ENCODE measurements around the gene CDR2.

CDR2 gene

DNA sequence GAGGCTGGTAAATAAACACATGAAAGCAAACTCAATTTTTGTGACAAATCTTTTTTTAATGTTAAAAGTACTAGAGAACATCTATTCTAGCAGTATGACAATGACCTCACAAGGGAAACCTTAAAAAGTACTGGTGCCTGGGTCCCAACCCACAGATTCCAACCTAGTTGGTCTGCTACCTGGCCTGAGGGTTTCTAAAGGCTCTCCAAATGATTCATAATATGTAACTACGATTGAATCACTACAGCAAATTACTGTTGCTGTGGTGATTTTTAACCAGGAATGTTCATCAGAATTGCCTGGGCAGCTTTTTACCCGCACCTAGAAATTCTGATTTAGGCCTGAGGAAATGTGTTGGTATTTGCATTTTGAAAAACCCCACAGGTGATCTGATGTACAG, 26.1 kb downstream of the CDR2 start:
- no peak for DNase-seq

DNA sequence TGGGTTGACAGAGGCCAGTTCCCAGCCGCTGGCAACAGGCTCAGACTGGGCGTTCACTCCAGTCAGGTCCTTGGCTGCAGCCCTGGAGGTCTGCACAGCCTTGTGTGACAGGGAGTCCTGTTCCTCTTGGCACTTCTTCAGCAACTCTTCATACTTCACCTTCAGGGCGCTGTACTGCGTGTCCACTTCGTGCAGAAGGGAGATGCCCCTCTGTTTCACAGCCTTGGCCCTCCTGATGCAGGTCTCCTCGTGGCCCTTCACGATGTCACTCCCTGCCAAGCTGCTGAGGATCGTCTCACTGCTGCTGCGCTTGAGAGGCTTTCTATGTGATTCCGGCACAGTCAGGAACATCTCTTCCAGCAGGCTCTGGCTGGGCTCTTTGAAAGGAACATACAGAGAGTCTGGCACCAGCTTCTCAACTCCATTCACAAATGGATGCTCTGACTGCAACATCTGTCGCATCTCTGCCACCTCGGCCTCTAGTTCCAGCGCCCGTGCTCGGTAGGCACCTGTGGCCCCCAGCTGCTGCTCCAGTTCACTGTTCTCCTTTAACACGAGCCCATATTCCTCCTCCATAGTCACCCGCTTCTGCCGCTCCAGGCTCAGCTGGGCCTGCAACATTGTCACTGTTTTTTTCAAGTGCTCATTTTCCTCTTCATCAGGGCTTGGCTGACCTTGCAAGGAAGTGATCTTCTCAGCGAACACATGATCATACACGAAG, 27.2 kb downstream of the CDR2 start:
- no peak for DNase-seq

DNA sequence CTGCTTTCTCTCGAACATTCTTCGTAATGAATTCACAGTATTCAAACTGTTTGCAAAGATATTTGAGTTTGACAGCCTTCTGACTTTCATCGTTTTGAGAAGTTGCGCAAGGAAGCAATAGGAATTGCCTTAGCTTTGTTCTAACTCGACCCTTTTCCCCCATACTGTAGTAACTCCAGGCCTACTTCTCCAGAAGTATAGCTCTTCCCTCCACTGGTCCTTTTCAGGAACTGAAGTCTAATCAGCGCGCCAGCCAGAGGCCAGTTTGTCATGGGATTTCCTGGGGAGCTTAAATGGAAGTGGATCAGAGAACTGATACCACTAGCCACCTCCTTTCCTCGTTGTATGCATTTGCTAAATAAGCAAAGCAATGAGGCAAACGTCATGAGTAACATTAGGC, 27.9 kb downstream of the CDR2 start:
- DNase-seq = no peak

DNA sequence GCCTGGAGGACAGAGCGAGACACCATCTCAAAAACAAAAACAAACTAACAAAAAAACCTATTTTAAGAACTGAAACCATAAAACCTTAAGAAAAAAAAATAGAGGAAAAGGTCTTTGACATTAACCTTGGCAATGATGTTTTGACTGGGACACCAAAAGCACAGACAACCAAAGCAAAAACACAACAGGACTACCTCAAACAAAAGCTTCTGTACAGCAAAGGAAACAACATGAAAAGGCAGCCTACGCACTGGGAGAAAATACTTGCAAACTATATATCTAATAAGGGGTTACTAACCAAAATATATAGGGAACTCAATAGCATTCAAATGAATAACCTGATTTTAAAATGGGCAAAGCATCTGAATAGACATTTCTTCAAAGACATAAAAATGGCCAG, 32.3 kb downstream of the CDR2 start:
- DNase-seq = no peak

DNA sequence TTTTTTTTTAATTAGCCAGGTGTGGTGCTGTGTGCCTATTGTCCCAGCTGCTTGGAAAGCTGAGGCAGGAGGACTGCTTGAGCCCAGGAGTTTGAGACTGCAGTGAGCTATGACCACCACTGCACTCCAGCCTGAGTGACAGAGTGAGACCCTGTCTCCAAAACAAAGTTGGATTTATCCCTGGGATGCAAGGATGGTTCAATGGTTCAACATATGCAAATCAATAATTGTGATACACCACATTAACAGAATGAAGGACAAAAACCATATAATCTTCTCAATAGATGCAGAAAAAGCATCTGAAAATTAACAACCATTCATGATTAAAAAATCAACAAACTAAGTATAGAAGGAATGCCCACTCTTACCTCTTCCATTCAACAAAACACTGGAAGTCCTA, 33.5 kb downstream of the CDR2 start:
- no peak for DNase-seq

DNA sequence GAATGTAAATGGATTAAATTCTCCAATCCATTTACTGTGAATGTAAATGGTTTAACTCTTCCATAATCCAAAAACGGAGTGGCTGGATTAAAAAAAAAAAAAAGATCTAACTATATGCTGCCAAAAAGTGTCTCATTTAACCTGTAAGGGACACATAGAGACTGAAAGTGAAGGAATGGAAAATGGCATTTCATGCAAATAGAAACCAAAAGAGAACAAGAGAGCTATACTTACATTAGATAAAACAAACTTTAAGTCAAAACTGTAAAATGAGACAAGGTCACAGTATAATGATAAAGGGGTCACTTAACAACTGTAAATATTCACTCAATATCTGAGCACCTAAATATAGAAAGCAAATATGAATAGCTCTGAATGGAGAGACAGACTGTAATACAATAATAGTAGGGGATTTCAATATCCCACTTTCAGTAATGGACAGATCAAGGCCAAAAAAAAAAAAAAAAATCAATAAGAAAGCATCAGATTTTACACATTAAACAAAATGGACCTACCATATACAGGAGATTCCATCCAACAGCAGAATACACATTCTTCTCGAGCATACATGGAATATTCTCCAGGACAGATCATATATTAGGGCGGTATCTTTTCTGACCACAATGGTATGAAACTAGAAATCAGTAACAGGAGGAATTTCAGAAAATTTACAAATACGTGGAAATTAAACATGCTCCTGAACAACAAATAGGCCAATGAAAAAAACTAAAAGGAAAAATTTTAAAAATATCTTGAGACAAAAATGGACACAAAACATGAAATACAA, 36.4 kb downstream of the CDR2 start:
- no peak for DNase-seq

DNA sequence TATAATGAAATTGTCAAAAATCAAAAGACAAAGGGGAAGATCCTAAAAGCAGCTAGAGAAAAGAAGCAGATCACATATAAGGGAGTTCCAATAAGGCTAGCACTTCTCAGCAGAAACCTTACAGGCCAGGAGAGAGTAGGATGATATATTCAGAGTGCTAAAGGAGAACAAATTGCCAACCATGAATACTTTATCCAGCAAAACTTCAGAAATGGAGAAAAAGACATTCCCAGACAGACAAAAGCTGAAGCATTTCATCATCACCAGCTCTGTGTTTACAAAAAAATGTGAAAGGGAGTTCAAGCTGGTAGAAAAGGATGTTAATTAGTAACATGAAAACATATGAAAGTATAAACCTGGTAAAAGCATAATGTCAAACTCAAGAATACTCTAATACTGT, 37.4 kb downstream of the CDR2 start:
- no peak for DNase-seq

DNA sequence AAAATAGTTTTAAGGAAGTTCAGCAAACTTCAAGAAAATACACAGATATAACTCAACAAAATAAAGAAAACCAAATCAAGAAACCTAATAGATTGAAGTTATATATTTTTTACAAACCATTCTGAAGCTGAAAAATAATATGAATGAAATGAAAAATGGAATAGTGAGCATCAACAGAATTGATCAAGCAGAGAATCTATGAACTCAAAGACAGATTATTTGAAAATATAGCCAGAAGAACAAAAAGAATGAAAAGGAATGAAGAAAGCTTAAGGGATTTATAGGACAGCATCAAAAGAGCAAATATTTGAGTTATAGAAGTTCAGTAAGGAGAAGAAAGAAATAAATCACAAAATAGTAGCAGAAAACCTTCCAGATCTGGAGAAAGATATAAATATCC, 37.8 kb downstream of the CDR2 start:
- DNase-seq = no peak

DNA sequence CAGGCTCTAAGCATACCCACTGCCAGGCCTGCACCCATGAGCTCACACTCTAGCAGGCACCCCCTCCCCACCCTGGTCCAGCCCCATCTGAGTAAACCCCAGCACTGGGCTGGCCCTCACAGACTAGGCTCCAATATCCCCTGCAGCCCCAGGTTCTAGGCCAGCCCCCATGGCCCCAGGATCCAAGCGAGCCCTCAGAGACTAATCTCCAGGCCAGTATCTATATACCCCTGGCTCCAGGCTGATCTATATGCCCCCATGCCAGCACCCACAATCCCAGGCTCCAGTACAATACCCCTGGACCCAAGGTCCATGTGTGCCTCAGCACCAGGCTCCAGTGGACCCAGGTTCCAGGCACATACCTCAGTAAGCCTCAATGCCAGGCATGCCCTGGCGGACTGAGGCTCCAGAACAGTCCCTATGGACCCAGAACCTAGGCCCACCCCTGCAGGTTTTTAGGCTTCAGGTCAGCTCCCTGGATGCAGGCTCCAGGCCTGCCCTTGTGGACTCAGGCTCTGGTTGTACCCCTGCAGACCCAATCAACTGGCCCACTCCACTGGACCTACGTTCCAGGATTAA, 38.7 kb downstream of the CDR2 start:
- DNase-seq = no peak

DNA sequence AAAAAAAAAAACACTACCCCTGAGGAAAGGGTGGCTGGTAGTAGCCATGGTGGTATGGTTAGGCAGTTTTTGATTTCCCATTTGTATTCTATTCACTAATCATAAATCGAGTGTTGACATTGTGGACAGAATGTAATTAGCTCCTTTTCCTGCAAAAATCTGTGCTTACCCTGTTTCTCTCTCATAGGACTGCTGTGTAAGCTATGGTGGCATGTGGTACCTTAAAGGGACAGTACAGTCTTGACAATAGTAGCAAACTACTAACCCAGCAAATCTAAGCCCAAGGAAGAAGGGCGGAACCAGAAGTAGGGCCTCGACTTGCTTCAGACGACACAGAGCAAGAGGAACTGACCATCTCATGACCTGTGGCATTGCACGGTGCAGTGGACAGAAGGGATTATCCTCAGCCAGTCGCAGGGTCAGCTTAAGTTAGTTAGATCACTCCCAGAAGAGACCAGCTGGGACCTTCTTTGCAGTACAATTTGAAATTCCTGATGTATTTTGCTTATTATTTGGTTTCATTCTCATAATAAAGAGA, 40.9 kb downstream of the CDR2 start:
- no peak for DNase-seq

DNA sequence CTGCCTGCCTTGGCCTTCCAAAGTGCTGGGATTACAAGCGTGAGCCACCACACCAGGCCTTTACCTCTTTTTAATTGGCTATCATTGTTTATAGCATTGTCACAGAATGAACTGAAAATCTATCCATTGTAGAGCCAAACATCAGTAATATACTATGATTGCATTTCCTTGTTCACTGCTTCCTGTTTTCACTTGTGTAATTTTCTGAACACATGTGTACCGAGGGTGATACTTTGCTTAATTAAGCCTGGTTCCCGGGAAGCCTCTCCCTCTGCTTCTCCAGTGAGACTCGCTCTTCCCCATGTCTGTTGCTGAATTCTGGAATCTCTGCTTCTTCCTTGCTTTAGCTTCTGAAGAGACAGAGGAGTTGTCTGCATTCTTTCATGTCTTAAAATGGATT, 44.1 kb downstream of the CDR2 start:
- DNase-seq = no peak

DNA sequence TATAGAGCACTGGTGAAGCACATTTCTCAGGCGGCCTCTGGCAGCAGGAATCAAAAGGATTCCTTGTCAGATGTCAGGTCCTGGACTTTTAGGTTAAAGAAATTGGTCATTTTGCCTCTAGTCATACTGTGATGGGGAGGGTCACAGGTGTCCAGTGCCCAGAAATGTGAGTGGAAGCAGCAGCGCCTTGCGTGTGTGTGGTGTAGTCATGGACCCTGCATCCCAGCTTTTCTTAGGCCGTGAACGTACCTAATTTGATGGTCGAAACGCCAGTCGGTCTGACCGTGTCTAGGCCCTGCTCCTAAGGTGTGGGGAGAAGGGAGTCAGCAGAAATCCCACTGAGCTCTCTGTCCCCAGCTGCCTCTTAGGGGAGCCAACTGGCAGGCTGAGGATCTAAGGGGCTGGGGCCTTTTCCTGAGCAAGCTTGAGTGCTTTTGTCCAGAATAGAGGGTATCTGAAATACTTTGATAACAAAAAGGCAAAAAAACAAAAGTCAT, 45.2 kb downstream of the CDR2 start:
- DNase-seq = no peak

DNA sequence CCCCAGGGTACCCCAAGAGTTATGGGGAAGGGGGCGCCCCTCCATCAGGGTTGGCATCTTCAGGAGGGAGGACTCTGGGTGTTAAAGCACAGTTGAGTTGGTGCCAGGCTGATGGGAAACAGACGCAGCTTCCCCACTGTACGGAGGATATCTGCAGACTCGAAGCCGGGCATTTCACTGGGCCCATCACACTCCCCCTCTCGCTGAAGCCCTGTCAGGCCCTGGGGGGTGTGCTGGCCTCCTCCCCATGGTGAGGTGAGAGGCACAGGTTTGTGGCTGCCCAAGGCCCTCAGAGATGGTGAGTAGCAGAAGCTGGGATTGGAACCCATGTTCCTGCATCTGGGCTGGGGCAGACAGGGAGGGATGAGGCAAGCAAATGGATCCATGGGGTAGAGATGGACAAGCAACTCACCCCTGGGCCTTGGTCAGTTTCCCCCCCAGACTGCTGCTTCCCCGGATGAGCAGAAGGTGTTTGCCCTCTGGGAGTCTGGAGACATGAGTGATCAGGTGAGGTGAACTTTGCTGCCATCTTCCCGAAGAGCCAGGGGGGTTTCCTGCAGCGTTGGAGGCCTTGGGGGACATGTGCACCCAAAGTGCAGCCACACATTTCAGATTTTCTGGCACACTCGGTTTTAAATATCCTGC, 46.2 kb downstream of the CDR2 start:
- DNase-seq = no peak

DNA sequence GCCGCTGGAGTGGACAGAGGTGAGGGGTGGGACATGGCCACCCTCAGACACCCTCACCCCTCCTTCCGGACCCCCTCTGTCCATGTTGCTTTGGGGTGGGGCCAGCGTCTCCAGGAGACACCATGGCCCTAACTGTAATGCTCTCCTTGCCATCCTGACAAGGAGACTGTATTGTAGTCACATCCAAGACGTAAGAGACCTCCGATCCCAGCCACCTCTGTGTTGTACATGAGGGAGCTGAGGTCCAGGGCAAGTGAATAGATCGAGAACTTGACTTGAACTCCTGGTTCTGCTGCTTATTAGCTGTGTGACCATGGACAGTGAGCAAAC, 47.0 kb downstream of the CDR2 start:
- no peak for DNase-seq

DNA sequence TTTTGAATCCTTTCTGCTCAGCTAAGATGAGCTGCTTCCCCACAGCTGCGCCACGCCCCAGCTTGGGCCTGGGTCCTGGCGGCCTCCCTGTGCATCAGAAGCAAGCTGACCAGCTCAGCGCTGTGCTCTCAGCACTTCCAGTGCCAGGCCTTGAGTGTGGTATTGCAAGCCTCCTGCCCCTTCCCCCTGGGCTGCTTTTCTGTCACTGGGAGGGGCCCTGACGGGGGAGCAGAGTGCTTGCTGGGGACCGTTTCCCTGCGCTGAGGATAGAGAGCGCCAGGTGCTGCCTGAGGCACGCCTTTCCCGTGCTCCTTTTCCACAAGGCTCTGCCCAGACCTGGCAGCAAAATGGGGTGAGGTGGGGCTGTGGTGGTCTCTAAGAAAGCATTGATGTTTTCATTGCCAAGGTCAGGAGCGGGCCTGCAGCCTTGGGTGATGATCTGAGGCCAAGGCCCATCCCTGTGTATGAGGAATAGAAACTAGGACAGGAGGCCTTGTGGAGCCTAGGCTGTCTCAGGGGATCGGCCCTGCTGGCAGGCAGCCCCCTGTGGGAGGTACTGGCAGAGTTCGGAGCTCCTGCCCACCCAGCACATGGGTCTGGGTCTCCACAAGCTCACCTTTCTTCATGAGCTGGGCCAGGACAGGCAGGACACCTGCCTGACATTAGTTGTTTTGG, 47.5 kb downstream of the CDR2 start:
- no peak for DNase-seq

DNA sequence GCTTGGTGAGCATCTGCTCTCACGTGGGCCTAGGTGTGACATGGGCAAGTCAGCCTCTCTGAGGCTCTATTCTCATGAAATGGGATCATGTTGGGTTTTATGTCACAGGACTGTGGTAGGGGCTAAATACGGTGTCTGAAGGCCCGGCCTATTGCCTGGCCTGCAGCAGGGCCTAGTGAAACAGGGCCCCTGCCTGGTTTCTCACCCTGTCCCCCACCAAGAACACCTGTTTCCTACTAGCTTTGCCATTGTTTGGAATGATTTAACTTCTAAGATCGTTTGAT, 48.1 kb downstream of the CDR2 start:
- DNase-seq = no peak

DNA sequence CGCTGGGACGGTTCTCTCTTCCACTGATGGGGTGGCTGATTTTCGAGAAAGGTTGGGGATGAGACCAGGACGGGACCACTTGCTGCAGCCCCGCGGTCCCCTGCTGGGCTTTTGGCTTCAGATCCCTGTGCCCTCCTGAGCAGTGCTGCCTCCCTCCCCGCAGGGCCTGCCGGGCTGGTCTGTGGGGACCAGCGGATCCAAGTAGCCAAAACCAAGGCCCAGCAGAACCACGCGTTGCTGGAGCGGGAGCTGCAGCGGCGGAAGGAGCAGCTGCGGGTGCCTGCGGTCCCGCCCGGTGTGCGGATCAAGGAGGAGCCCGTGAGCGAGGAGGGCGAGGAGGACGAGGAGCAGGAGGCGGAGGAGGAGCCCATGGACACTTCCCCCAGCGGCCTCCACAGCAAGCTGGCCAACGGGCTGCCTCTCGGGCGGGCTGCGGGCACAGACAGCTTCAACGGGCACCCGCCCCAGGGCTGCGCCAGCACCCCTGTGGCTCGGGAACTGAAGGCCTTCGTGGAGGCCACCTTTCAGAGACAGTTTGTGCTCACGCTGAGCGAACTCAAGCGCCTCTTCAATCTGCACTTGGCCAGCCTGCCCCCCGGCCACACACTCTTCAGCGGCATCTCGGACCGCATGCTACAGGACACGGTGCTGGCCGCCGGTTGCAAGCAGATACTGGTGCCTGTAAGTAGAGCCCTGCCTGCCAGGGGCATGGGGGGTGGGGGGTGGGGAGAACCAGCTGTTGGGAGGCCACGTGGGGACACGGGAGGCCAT, 48.6 kb downstream of the CDR2 start:
- no peak for DNase-seq

DNA sequence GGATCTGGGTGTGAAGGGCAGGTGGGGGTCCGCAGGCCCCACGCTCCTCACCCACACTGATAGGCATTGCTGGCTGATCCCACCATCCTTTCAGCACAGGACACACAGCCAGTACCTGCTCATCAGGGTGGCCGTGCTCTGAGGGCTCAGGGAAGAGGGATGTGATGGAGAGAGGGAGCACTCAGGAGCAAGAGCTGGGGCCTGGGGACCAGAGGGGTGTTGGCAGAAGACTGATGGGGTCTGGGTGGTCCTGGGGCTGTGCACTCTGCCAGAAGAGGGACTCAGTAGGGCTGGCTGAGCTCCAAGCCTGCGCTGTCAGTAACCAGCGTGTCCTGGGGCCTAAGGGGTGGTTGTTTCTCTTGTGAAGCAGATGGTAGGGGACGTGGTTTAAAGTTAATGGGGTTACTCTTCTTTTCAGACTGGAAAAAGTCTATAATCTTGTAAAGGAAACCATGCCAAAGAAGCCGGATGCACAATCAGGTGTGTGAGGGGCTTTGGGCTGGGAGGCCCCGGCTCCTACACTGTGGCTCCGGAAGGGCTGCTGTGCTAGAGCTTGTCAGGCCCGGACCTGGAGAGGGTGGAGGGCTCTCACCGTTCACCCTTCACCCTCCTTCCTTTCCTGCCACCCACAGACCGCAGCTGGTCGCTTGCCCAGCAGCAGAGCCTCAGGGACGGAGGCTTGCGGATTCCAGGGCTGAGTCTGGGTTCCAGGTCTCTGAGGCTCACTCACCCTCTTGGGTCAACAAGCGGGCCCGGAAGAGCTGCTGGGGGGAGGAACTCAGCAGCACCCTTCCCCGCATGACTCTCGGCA, 49.4 kb downstream of the CDR2 start:
- no peak for DNase-seq

DNA sequence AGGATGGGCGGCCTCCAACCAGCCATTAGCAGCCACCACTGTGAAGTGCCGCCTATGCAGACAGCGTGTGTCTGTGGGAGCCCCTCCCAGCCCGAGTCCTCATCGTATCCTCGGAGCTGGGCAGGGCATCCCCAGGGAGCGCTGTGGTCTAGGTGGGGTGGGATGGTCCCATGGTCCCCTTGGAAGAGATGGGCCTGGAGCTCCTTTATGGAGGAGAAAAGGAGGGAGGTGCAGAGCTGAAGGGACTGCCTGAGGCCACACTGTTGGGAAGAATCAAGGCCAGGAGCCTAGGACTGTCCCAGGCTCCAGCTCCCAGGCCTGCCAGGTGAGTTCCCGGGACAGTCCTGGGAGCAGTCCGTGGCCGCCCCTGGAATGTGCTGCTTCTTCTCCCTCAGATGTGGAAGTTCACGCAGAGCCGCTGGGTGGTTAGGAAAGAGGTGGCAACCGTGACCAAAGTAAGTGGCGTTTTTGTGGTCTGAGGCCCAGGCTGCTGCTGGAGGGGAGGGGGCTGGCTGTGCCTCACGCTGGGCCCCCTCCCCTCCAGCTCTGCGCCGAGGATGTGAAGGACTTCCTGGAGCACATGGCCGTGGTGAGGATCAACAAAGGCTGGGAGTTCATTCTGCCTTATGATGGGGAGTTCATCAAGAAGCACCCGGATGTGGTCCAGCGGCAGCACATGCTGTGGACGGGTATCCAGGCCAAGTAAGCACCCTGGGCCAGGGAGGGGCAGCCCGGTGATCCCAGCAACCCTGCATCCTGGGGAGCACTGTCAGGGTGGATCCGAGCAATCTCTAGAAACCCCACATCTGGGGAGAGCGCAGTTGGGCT, 50.2 kb downstream of the CDR2 start:
- no peak for DNase-seq

DNA sequence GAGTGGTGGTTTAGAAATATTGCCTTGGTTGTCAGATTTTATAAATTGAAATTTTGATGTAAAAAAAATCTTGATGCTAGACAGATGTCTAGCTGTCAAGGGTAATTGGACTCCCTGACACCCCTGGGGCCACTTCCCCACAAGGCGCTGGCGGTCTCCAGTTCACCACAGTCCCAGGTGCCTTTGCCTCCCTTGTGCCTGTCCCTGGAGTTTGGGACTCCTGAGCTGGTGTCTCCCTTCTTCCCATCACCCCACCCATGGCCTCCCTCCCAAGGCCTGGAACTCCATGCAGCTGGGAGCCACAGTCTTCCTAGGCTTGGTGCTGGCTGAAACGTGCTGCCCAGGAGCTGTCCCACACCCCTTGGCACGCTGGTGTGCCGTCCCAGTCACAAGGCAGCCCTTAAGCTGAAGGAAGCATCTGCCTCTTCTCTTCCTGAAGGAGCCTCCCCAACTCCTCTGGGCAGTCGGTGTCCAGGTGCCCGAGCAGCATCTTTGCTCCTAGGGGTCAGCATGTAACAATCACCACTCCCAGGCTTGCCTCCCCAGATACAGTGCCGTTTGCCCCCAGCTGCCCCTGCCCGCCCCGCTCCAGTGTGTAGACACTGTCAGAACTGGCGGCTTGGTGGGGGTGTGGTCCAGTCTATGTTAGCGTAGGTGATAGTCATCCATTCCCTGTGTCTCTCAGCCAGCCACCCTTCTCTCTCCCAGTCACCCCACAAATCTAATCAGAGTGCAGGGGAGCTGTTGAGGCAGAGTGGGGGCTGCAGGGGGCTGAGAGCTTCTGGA, 51.1 kb downstream of the CDR2 start:
- DNase-seq = no peak

Measured in activated CD4-positive, alpha-beta T cell treated with anti-CD3 and anti-CD28 coated beads, Interleukin-2, amount 50 U/mL, for 16 hours (primary cell).